ENCODE results near the gene SLC38A3.
A peak's percentile ranks its signal among the peaks of the same experiment; 100 is the strongest.

The SLC38A3 gene

GRCh38 chr3:50187750-50188149, 17.3 kb upstream of the SLC38A3 start:
- peaks cover 2% of the 10 kb centered on the region for H3K79me1 ChIP-seq (ENCODE audit: low read depth, low read length)
- no peak overlapping the region for H2BK15ac ChIP-seq (ENCODE audit: low read length)
- H3K4me3 ChIP-seq (ENCODE audit: low read length in 2 of 2): no peak overlapping the region
- DNase-seq (ENCODE audit: low spot score): no peak
- H2AFZ ChIP-seq (ENCODE audit: low read length): no peak overlapping the region
- H3K36me3 ChIP-seq (replicated peaks in 1 of 2; ENCODE audit: control insufficient read depth in 2 of 2, insufficient read depth in 2 of 2, low read length in 2 of 2): peaks cover 0 to 40% of the 10 kb centered on the region in 2 donors
- no peak overlapping the region for H3K14ac ChIP-seq (ENCODE audit: low read length)
- no CpG with 5 or more reads among the region's 19 CpGs for WGBS, 2 donors (ENCODE audit: extremely low coverage in 2 of 2, insufficient read length in 2 of 2, insufficient replicate concordance in 1 of 2)
- H3K4me2 ChIP-seq (ENCODE audit: insufficient read depth, low read length, poor library complexity, severe bottlenecking): no peak overlapping the region
- H2AK5ac ChIP-seq (ENCODE audit: low read depth, low read length): no peak overlapping the region
- H3K23ac ChIP-seq (ENCODE audit: low read depth, low read length, poor library complexity): no peak overlapping the region
- H3K18ac ChIP-seq (ENCODE audit: low read length): no peak overlapping the region
- no peak overlapping the region for H2BK12ac ChIP-seq (ENCODE audit: low read length)
- no peak overlapping the region for H3K4ac ChIP-seq (ENCODE audit: low read length)
- H2BK5ac ChIP-seq (ENCODE audit: low read length): no peak overlapping the region
- H3K27ac ChIP-seq (replicated peaks; ENCODE audit: low read length): no peak overlapping the region
- peaks cover 3 to 6% of the 10 kb centered on the region in 2 donors for H3K4me1 ChIP-seq (ENCODE audit: control insufficient read depth in 2 of 2, insufficient read depth in 1 of 2, low read depth in 1 of 2, low read length in 2 of 2)
- H4K91ac ChIP-seq (ENCODE audit: low read depth, low read length, poor library complexity): no peak overlapping the region
- H3K9ac ChIP-seq (ENCODE audit: low read depth, low read length, poor library complexity): no peak overlapping the region
- H2BK120ac ChIP-seq (ENCODE audit: low read depth, low read length): no peak overlapping the region
- no peak overlapping the region for H4K8ac ChIP-seq (ENCODE audit: low read depth, low read length)
- H3K27me3 ChIP-seq (ENCODE audit: control insufficient read depth in 3 of 3, insufficient read depth in 3 of 3, low read depth in 1 of 3, low read length in 3 of 3): peaks cover 0 to 13% (median 0%) of the 10 kb centered on the region in 3 experiments
- H3K9me3 ChIP-seq (replicated peaks in 1 of 2; ENCODE audit: control insufficient read depth in 2 of 2, insufficient read depth in 1 of 2, low read depth in 1 of 2, low read length in 2 of 2): no peaks in the 10 kb centered on the region

- no peak overlapping the region for H3K4me3 ChIP-seq (ENCODE audit: low read length in 2 of 2)
- no peak overlapping the region for H3K9ac ChIP-seq (ENCODE audit: low read depth, low read length, poor library complexity)
- no peak overlapping the region for H2AK5ac ChIP-seq (ENCODE audit: low read depth, low read length)
- no CpG with 5 or more reads among the region's 5 CpGs for WGBS, 2 donors (ENCODE audit: extremely low coverage in 2 of 2, insufficient read length in 2 of 2, insufficient replicate concordance in 1 of 2)
- no peak overlapping the region for H4K91ac ChIP-seq (ENCODE audit: low read depth, low read length, poor library complexity)
- H4K8ac ChIP-seq (ENCODE audit: low read depth, low read length): no peak overlapping the region
- H2BK120ac ChIP-seq (ENCODE audit: low read depth, low read length): no peak overlapping the region
- H2BK12ac ChIP-seq (ENCODE audit: low read length): no peak overlapping the region
- peaks cover 0 to 6% of the 10 kb centered on the region in 2 donors for H3K4me1 ChIP-seq (ENCODE audit: control insufficient read depth in 2 of 2, insufficient read depth in 1 of 2, low read depth in 1 of 2, low read length in 2 of 2)
- H3K23ac ChIP-seq (ENCODE audit: low read depth, low read length, poor library complexity): no peak overlapping the region
- H3K36me3 ChIP-seq (replicated peaks in 1 of 2; ENCODE audit: control insufficient read depth in 2 of 2, insufficient read depth in 2 of 2, low read length in 2 of 2): peaks cover 0 to 30% of the 10 kb centered on the region in 2 donors
- H2BK15ac ChIP-seq (ENCODE audit: low read length): no peak overlapping the region
- peaks cover 5% of the 10 kb centered on the region for H3K79me1 ChIP-seq (ENCODE audit: low read depth, low read length)
- H3K27me3 ChIP-seq (ENCODE audit: control insufficient read depth in 3 of 3, insufficient read depth in 3 of 3, low read depth in 1 of 3, low read length in 3 of 3): peaks cover 0 to 21% (median 3%) of the 10 kb centered on the region in 3 experiments
- no peak overlapping the region for H3K4ac ChIP-seq (ENCODE audit: low read length)
- peak overlapping the region; percentile 9 for H3K18ac ChIP-seq (ENCODE audit: low read length)
- no peak overlapping the region for H3K27ac ChIP-seq (replicated peaks; ENCODE audit: low read length)
- H2AFZ ChIP-seq (ENCODE audit: low read length): peak overlapping the region; percentile 39
- no peak overlapping the region for H3K4me2 ChIP-seq (ENCODE audit: insufficient read depth, low read length, poor library complexity, severe bottlenecking)
- peak; percentile 66 for DNase-seq (ENCODE audit: low spot score)
- H3K9me3 ChIP-seq (replicated peaks in 1 of 2; ENCODE audit: control insufficient read depth in 2 of 2, insufficient read depth in 1 of 2, low read depth in 1 of 2, low read length in 2 of 2): no peaks in the 10 kb centered on the region
- no peak overlapping the region for H3K14ac ChIP-seq (ENCODE audit: low read length)
- H2BK5ac ChIP-seq (ENCODE audit: low read length): no peak overlapping the region
These were observed 15.8 kb upstream of the SLC38A3 start for GRCh38 chr3:50189274-50189673.

GRCh38 chr3:50189989-50190388, 15.1 kb upstream of the SLC38A3 start:
- H4K8ac ChIP-seq (ENCODE audit: low read depth, low read length): no peak overlapping the region
- H3K9ac ChIP-seq (ENCODE audit: low read depth, low read length, poor library complexity): no peak overlapping the region
- no peak overlapping the region for H3K4me2 ChIP-seq (ENCODE audit: insufficient read depth, low read length, poor library complexity, severe bottlenecking)
- H2AFZ ChIP-seq (ENCODE audit: low read length): no peak overlapping the region
- WGBS, 2 donors (ENCODE audit: extremely low coverage in 2 of 2, insufficient read length in 2 of 2, insufficient replicate concordance in 1 of 2): no CpG with 5 or more reads among the region's 7 CpGs
- no peak overlapping the region for H2BK15ac ChIP-seq (ENCODE audit: low read length)
- no peak overlapping the region for H3K27ac ChIP-seq (replicated peaks; ENCODE audit: low read length)
- H3K9me3 ChIP-seq (replicated peaks in 1 of 2; ENCODE audit: control insufficient read depth in 2 of 2, insufficient read depth in 1 of 2, low read depth in 1 of 2, low read length in 2 of 2): no peaks in the 10 kb centered on the region
- no peak overlapping the region for H3K4ac ChIP-seq (ENCODE audit: low read length)
- no peak overlapping the region for H3K18ac ChIP-seq (ENCODE audit: low read length)
- peaks cover 0 to 22% of the 10 kb centered on the region in 2 donors for H3K36me3 ChIP-seq (replicated peaks in 1 of 2; ENCODE audit: control insufficient read depth in 2 of 2, insufficient read depth in 2 of 2, low read length in 2 of 2)
- H2BK5ac ChIP-seq (ENCODE audit: low read length): no peak overlapping the region
- H3K79me1 ChIP-seq (ENCODE audit: low read depth, low read length): peaks cover 5% of the 10 kb centered on the region
- H4K91ac ChIP-seq (ENCODE audit: low read depth, low read length, poor library complexity): no peak overlapping the region
- H3K4me3 ChIP-seq (ENCODE audit: low read length in 2 of 2): no peak overlapping the region
- H2AK5ac ChIP-seq (ENCODE audit: low read depth, low read length): no peak overlapping the region
- H3K23ac ChIP-seq (ENCODE audit: low read depth, low read length, poor library complexity): no peak overlapping the region
- no peak for DNase-seq (ENCODE audit: low spot score)
- H3K4me1 ChIP-seq (ENCODE audit: control insufficient read depth in 2 of 2, insufficient read depth in 1 of 2, low read depth in 1 of 2, low read length in 2 of 2): peaks cover 0 to 10% of the 10 kb centered on the region in 2 donors
- H2BK12ac ChIP-seq (ENCODE audit: low read length): no peak overlapping the region
- H3K27me3 ChIP-seq (ENCODE audit: control insufficient read depth in 3 of 3, insufficient read depth in 3 of 3, low read depth in 1 of 3, low read length in 3 of 3): peaks cover 0 to 27% (median 3%) of the 10 kb centered on the region in 3 experiments
- H3K14ac ChIP-seq (ENCODE audit: low read length): no peak overlapping the region
- H2BK120ac ChIP-seq (ENCODE audit: low read depth, low read length): no peak overlapping the region

GRCh38 chr3:50190936-50191660, 14.0 kb upstream of the SLC38A3 start, which contains the start of gene GNAT1:
Gene GNAT1 (plus strand): TSS chr3:50191610. CDS start chr3:50191726, 116 bp downstream.
- Histone ChIP-seq H3K79me1 (ENCODE audit: low read depth, low read length) (peaks cover 5% of the 10 kb centered on the region), H3K4me1 (ENCODE audit: control insufficient read depth in 2 of 2, insufficient read depth in 1 of 2, low read depth in 1 of 2, low read length in 2 of 2) (peaks cover 0 to 10% of the 10 kb centered on the region in 2 donors), H4K8ac (ENCODE audit: low read depth, low read length) (peak within 1 kb of the TSS; percentile 29), H3K4me3 (ENCODE audit: low read length in 2 of 2) (no peak within 1 kb of the TSS), H2BK15ac (ENCODE audit: low read length) (peak within 1 kb of the TSS; percentile 99), H2BK12ac (ENCODE audit: low read length) (peak within 1 kb of the TSS; percentile 98), H4K91ac (ENCODE audit: low read depth, low read length, poor library complexity) (peak within 1 kb of the TSS; percentile 31), H3K27me3 (ENCODE audit: control insufficient read depth in 3 of 3, insufficient read depth in 3 of 3, low read depth in 1 of 3, low read length in 3 of 3) (peaks cover 0 to 38% (median 3%) of the 10 kb centered on the region in 3 experiments), H2BK120ac (ENCODE audit: low read depth, low read length) (peak within 1 kb of the TSS; percentile 93), H3K27ac (replicated peaks; ENCODE audit: low read length) (no peak within 1 kb of the TSS), H3K4me2 (ENCODE audit: insufficient read depth, low read length, poor library complexity, severe bottlenecking) (no peak within 1 kb of the TSS), H3K9me3 (replicated peaks in 1 of 2; ENCODE audit: control insufficient read depth in 2 of 2, insufficient read depth in 1 of 2, low read depth in 1 of 2, low read length in 2 of 2) (no peaks in the 10 kb centered on the region), H3K23ac (ENCODE audit: low read depth, low read length, poor library complexity) (no peak within 1 kb of the TSS), H3K14ac (ENCODE audit: low read length) (no peak within 1 kb of the TSS), H2AFZ (ENCODE audit: low read length) (no peak within 1 kb of the TSS), H2AK5ac (ENCODE audit: low read depth, low read length) (peak within 1 kb of the TSS; percentile 82), H2BK5ac (ENCODE audit: low read length) (peak within 1 kb of the TSS; percentile 85), H3K18ac (ENCODE audit: low read length) (peak within 1 kb of the TSS; percentile 75), H3K9ac (ENCODE audit: low read depth, low read length, poor library complexity) (peak within 1 kb of the TSS; percentile 7), H3K36me3 (replicated peaks in 1 of 2; ENCODE audit: control insufficient read depth in 2 of 2, insufficient read depth in 2 of 2, low read length in 2 of 2) (peaks cover 0 to 13% of the 10 kb centered on the region in 2 donors), H3K4ac (ENCODE audit: low read length) (no peak within 1 kb of the TSS)
- DNase-seq (ENCODE audit: low spot score): no peak
- WGBS, 2 donors (ENCODE audit: extremely low coverage in 2 of 2, insufficient read length in 2 of 2, insufficient replicate concordance in 1 of 2): no CpG with 5 or more reads among the region's 8 CpGs
